K562 (cell line): ENCODE measurements around the gene FUCA2.

Experiments used
- DMBX1 ChIP-seq: fragments of 250-450 bp; sonication (Bioruptor Pico); IDR thresholded peaks from 2 replicates; pipeline ENCODE4 v1.8.0; 2022; ENCODE audit warnings: inconsistent platforms, mild to moderate bottlenecking, moderate library complexity, borderline replicate concordance
- FOXJ3 ChIP-seq: sonication (generic); formaldehyde crosslinking; IDR thresholded peaks from 2 replicates; pipeline ENCODE4 v1.4.0; 2020; ENCODE audit warnings: mild to moderate bottlenecking, missing genetic modification reagents
- ZBTB8A ChIP-seq: fragments of 450-650 bp; IDR thresholded peaks from 2 replicates; pipeline ENCODE4 v1.6.1; 2018; ENCODE audit warnings: mild to moderate bottlenecking, moderate library complexity; ENCODE audit not compliant: partially characterized antibody
- ZSCAN29 ChIP-seq: fragments of 450-650 bp; IDR thresholded peaks from 2 replicates; pipeline ENCODE4 v1.6.1; 2017

GRCh38 chr6:143501851-143502250, 9.7 kb downstream of the FUCA2 start:
- TF ChIP-seq DMBX1 (CRISPR knock-in tag) (no peak), FOXJ3 (no peak), ZBTB8A (no peak), ZSCAN29 (no peak)
